K562 (cell line): ENCODE measurements around the gene DYRK2. TPM values are rescaled to one million over a fixed set of nuclear protein-coding genes. Genes with fewer than 3 reads are reported as not detected.

Experiments
- HES1 ChIP-seq: fragments of 450-650 bp; IDR thresholded peaks from 2 replicates; pipeline ENCODE4 v1.6.1; 2016; ENCODE audit warnings: low read depth, mild to moderate bottlenecking, moderate library complexity
- NKRF ChIP-seq: fragments of 450-650 bp; IDR thresholded peaks from 2 replicates; pipeline ENCODE4 v1.6.1; 2016; ENCODE audit warnings: borderline replicate concordance
- ZBTB17 ChIP-seq: fragments of 450-650 bp; formaldehyde crosslinking; IDR thresholded peaks from 2 replicates; pipeline ENCODE4 v1.4.0; 2020; ENCODE audit warnings: mild to moderate bottlenecking
- ZBTB7A ChIP-seq: IDR thresholded peaks from 2 replicates; pipeline ENCODE4 v1.6.1; 2011; ENCODE audit warnings: low read depth, mild to moderate bottlenecking, low read length, moderate library complexity, borderline replicate concordance; ENCODE audit not compliant: control insufficient read depth
- ZNF3 ChIP-seq: fragments of 250-450 bp; sonication (Bioruptor Pico); IDR thresholded peaks from 2 replicates; pipeline ENCODE4 v1.5.0; 2021; ENCODE audit warnings: mild to moderate bottlenecking, moderate library complexity
- polyA plus RNA-seq, 8 experiments: library from polyadenylated mRNA; depleted of rRNA in 4 of 8; stranded (reverse) in 5 of 8; unstranded in 3 of 8; fragments of >200 nt; fragmentation: Nextera tagmentation in 2 of 8; fragmentation: Illumina TruSeq in 1 of 8; extraction: Ambion mirVana in 2 of 8; extraction: Trizol in 1 of 8; gene quantifications; 2 replicates each; pipeline versions ENCODE4 v1.2.1 to v1.2.3, GENCODE V29; 2011 to 2014; ENCODE audit warnings: inconsistent platforms in 1 of 8, missing spikeins in 1 of 8
- total RNA-seq, 7 experiments: library from RNA; depleted of rRNA in 6 of 7; stranded (reverse); fragments of >200 nt in 6 of 7; fragmentation: Illumina TruSeq in 2 of 7; extraction: Trizol in 2 of 7; gene quantifications; 2 replicates each; pipeline versions ENCODE4 v1.2.1 to v1.2.3, GENCODE V29; 2011 to 2021; ENCODE audit warnings: low replicate concordance in 1 of 7

The DYRK2 gene
- total and polyA plus RNA-seq, 9 of the 15 experiments (the other 6 are each of a cell fraction or from before 2014, with no cell fraction given): 1.7 to 15.4 (median 8.4) TPM

- TF ChIP-seq NKRF (no peak), ZNF3 (CRISPR knock-in tag) (no peak), ZBTB7A (0 out of 2 replicates have a peak, but pooled peaks have one; percentile 24), ZBTB17 (no peak), HES1 (no peak)
These were observed 1.2 kb downstream of the DYRK2 start (continued) for GRCh38 chr12:67649570-67650387.
